Small intestine (tissue), 7 donors: ENCODE measurements around the gene FXYD7. TPM values are rescaled to one million over a fixed set of nuclear protein-coding genes. Genes with fewer than 3 reads are reported as not detected.

Experiments used
- DNase-seq, 2 donors: peaks; one replicate each; pipeline versions ENCODE4 v3.0.0 to v3.0.0-alpha.2; 2013
- FAIRE-seq: peaks from 2 replicates; lab custom pipeline; 2012; peaks lifted over from hg19 to GRCh38; lab: Jason Lieb, UNC
- H3K27ac ChIP-seq, 3 donors: one replicate each; pipeline ENCODE4 v1.5.1; 2013; ENCODE audit warnings: low read length in 2 of 3, mild to moderate bottlenecking in 2 of 3, control low read depth in 1 of 3, inconsistent platforms in 1 of 3, low read depth in 1 of 3, moderate library complexity in 1 of 3
- H3K27me3 ChIP-seq, 3 donors: one replicate each; pipeline ENCODE4 v1.6.1; 2013; ENCODE audit warnings: low read length in 3 of 3, inconsistent platforms in 1 of 3; ENCODE audit not compliant: control insufficient read depth in 3 of 3, insufficient read depth in 3 of 3
- H3K36me3 ChIP-seq, 3 donors: one replicate each; pipeline ENCODE4 v1.6.1; 2013; ENCODE audit warnings: low read length in 3 of 3, inconsistent platforms in 1 of 3, low read depth in 1 of 3, mild to moderate bottlenecking in 1 of 3, moderate library complexity in 1 of 3; ENCODE audit not compliant: control insufficient read depth in 3 of 3, insufficient read depth in 2 of 3
- H3K4me1 ChIP-seq, 3 donors: one replicate each; pipeline ENCODE4 v1.6.1; 2013; ENCODE audit warnings: low read length in 2 of 3, inconsistent platforms in 1 of 3, low read depth in 1 of 3, mild to moderate bottlenecking in 1 of 3, moderate library complexity in 1 of 3; ENCODE audit not compliant: control insufficient read depth in 3 of 3, insufficient read depth in 2 of 3
- H3K4me3 ChIP-seq, 3 donors: one replicate each; pipeline ENCODE4 v1.5.1; 2013; ENCODE audit warnings: low read length in 3 of 3, control low read depth in 1 of 3, inconsistent platforms in 1 of 3, low read depth in 1 of 3, mild to moderate bottlenecking in 1 of 3, moderate library complexity in 1 of 3
- H3K9me3 ChIP-seq, 2 donors: one replicate each; pipeline ENCODE4 v1.6.1; 2013; ENCODE audit warnings: low read depth in 1 of 2, low read length in 1 of 2; ENCODE audit not compliant: control insufficient read depth in 2 of 2, insufficient read depth in 1 of 2
- WGBS, 3 donors: extraction: QIAGEN DNeasy Blood & Tissue Kit; methylation state at CpG; one replicate each; pipeline ENCODE4 v1.1.7; 2013; 5-methylcytosine and 5-hydroxymethylcytosine counted together
- polyA plus RNA-seq, 4 donors: library from polyadenylated mRNA; stranded (reverse) in 3 of 4; unstranded in 1 of 4; fragments of 200-250 nt in 3 of 4; fragments of 120-200 nt in 1 of 4; gene quantifications; one replicate each; pipeline versions ENCODE4 v1.2.1 to v1.2.3, GENCODE V29; 2013
- donor health status: healthy with polysubstance abuse.
- donor health status: control.
- donor health status: control.
- donor health status: Bipolar disorder and iron deficiency.
- donor health status: healthy.

The FXYD7 gene
- polyA plus RNA-seq, 4 donors = 0.24 to 0.38 TPM; not detected in 2

- FAIRE-seq = no peak
- peak within 1 kb of the TSS; percentile 28 to 90 (median 67) for H3K27ac ChIP-seq
- peaks cover 0 to 22% (median 0%) of the 10 kb centered on the region in 3 donors for H3K4me1 ChIP-seq
- H3K27me3 ChIP-seq = no peaks in the 10 kb centered on the region
- peaks cover 0 to 24% (median 0%) of the 10 kb centered on the region in 3 donors for H3K36me3 ChIP-seq
- H3K9me3 ChIP-seq = no peaks in the 10 kb centered on the region
- WGBS, 3 donors = 21 to 54% (median 37%) methylated on average over 14 of the region's 14 CpGs
- peak; percentile 72 to 77 for DNase-seq
- H3K4me3 ChIP-seq = peak within 1 kb of the TSS; percentile 37 to 62 (median 41)
Measured at GRCh38 chr19:35115177-35115951, 27.7 kb upstream of the FXYD7 start, which contains the start of gene FXYD3. Gene FXYD3, plus strand, starts transcription at chr19:35115823. Its CDS starts 3,554 bp downstream, at chr19:35119377.

DNA sequence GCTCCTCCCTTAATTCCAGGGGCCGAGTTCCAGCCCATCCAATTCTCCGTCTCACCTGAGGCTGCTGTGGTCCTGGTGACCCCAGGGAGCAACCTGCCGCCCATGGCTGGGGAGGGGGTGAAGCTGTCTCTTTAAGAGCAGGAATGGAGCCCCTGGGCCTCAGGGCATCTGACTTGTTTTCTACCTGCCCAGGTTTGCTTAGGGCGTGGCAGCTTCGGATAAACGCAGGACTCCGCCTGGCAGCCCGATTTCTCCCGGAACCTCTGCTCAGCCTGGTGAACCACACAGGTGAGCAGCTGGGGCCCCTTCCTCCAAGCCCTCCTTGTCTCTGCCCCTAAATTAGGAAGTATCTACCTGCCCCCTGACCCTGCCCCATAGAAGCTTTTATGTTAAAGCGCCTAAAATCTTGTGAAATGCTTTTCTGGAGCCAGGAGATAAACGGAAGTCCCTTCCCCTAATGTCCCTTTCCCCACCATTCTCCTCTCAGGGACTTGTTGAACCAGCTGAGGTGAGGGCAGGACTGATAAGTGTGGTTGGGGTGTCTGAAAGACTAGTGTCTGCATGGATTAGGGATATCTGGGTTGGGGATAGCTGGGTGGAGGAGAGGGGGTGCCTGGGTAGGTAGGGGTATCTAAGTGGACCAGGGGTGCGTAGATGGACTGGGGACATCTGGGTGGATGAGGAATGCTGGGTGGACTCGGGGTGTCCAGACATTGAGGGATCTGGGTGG is 26.8 kb upstream of the FXYD7 start:
- H3K27ac ChIP-seq = peak overlapping the region; percentile 28 to 90 (median 67)
- no peaks in the 10 kb centered on the region for H3K9me3 ChIP-seq
- peaks cover 0 to 33% (median 0%) of the 10 kb centered on the region in 3 donors for H3K36me3 ChIP-seq
- FAIRE-seq (no peak), DNase-seq (peak; percentile 77 to 85)
- H3K27me3 ChIP-seq = no peaks in the 10 kb centered on the region
- WGBS, 3 donors = 20 to 58% (median 36%) methylated on average over 13 of the region's 13 CpGs
- peaks cover 0 to 28% (median 2%) of the 10 kb centered on the region in 3 donors for H3K4me1 ChIP-seq
- H3K4me3 ChIP-seq = peak overlapping the region; percentile 37 to 62 (median 41)

DNA sequence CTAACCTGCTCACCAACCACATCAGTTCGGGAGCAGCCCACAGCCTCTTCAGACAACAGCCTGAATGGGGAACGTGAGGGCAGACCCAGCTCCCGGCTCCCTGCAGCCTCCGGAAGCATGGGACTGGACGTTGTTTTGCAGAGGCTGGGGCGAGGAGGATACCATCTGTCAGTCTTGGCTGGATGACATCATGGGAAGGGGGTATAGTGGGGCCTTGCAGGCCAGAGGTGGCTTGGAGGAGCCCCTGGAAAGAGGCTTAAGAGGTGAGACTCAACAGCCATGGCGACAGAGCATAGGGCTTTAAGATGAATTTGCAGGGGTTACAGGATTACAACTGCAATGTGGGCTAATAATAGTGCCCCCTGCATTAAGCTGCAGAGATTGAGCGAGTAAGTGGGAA is 25.9 kb upstream of the FXYD7 start:
- H3K27ac ChIP-seq = peak overlapping the region; percentile 28 to 90 (median 65)
- H3K27me3 ChIP-seq = no peaks in the 10 kb centered on the region
- 46 to 82% (median 65%) methylated on average over 8 of the region's 8 CpGs for WGBS, 3 donors
- peaks cover 0 to 39% (median 0%) of the 10 kb centered on the region in 3 donors for H3K36me3 ChIP-seq
- FAIRE-seq (no peak), DNase-seq (no peak)
- peaks cover 0 to 31% (median 2%) of the 10 kb centered on the region in 3 donors for H3K4me1 ChIP-seq
- H3K9me3 ChIP-seq = no peaks in the 10 kb centered on the region
- peak overlapping the region; percentile 37 to 62 (median 41) for H3K4me3 ChIP-seq

DNA sequence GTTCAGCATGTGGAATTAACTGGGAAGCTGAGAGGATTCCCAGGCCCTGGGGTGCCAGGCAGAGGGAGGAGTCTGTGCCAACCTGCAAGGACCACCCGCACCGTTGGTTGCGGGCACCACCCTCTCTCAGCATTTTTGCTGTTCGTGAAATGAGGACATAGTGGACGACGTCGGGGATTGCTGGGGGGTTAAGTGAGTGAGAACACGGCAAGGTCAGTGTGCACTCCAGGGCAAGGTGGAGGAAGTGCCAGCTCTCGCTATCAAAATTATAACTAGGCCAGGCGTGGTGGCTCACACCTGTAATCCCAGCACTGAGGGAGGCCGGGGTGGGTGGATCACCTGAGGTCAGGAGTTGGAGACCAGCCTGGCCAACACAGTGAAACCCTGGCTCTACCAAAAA is 25.3 kb upstream of the FXYD7 start:
- FAIRE-seq = no peak
- peaks cover 0 to 45% (median 0%) of the 10 kb centered on the region in 3 donors for H3K36me3 ChIP-seq
- 60 to 73% (median 66%) methylated on average over 11 of the region's 11 CpGs for WGBS, 3 donors
- no peaks in the 10 kb centered on the region for H3K27me3 ChIP-seq
- no peaks in the 10 kb centered on the region for H3K9me3 ChIP-seq
- peak overlapping the region; percentile 0 to 43 (median 33) for H3K27ac ChIP-seq
- H3K4me1 ChIP-seq = peaks cover 0 to 34% (median 2%) of the 10 kb centered on the region in 3 donors
- DNase-seq = peak in 1 of 2 donors; percentile 25
- peak overlapping the region in 2 of 3 donors; percentile 37 to 62 for H3K4me3 ChIP-seq

DNA sequence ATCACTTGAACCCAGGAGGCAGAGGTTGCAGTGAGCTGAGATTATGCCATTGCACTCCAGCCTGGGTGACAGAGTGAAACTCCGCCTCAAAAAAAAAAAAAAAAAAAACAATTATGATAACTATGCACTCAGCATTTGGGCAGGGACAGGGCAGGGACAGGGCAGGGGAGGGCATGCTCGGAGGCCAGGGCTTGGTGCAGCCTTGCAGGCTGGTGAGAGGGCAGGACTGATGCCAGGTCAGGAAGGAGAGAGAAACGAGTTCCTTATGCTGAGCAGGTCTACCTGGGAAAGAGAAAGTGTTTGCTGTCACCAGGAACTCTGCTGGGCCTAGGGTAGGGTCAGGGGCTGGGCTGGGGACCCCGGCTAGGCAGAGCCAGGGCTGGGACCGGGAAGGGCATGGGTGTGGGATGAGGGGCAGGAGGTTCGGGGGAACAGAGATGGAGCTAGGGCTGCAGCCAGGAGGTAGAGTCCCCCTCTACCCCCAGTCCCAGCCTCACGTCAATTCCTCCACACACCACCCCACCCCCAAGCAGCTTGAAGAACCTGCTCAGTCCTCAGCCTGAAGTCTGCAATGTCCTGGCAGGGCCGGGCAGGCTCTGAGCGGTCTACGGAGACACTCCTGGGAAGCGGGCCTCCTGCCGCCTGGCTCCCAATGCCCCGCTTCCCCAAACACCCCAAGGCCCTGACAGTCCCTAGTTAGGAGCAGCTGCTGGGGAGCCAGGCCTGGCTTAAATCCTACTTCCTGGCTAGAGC is 24.6 kb upstream of the FXYD7 start:
- H3K4me1 ChIP-seq = peaks cover 0 to 38% (median 2%) of the 10 kb centered on the region in 3 donors
- 57 to 69% (median 58%) methylated on average over 13 of the region's 13 CpGs for WGBS, 3 donors
- peaks cover 0 to 51% (median 0%) of the 10 kb centered on the region in 3 donors for H3K36me3 ChIP-seq
- FAIRE-seq = no peak
- H3K9me3 ChIP-seq = no peaks in the 10 kb centered on the region
- peak overlapping the region in 2 of 3 donors; percentile 19 to 33 for H3K27ac ChIP-seq
- H3K27me3 ChIP-seq = no peaks in the 10 kb centered on the region
- peak in 1 of 2 donors; percentile 78 for DNase-seq
- peak overlapping the region in 1 of 3 donors; percentile 62 for H3K4me3 ChIP-seq

DNA sequence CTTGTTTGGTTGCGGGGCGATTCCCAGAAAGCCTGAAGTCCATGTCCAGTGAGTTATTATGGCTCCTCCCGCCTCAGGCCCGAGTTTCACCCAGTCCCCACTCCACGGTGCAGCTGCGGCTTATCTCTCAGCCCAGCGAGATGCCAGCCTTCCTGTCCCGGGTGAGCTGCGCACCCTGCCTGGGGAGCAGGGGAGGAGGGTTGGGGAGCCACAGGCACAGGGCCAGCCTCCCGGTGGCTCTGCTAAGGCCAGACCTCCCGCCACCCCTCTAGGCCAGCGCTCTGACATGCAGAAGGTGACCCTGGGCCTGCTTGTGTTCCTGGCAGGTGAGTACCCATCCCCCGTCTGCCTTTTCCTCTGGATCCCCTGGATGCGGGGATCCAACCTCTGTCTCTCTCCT is 24.0 kb upstream of the FXYD7 start:
- Histone ChIP-seq H3K27ac (peak overlapping the region in 1 of 3 donors; percentile 19), H3K27me3 (no peaks in the 10 kb centered on the region), H3K4me1 (peaks cover 0 to 40% (median 4%) of the 10 kb centered on the region in 3 donors), H3K9me3 (no peaks in the 10 kb centered on the region), H3K4me3 (peak overlapping the region in 1 of 3 donors; percentile 24), H3K36me3 (peaks cover 0 to 54% (median 0%) of the 10 kb centered on the region in 3 donors)
- no peak for FAIRE-seq
- no peak for DNase-seq
- 59 to 66% (median 64%) methylated on average over 13 to 14 of the region's 14 CpGs for WGBS, 3 donors

GRCh38 chr19:35119578-35120155 is 23.4 kb upstream of the FXYD7 start:
- H3K36me3 ChIP-seq = peaks cover 0 to 54% (median 0%) of the 10 kb centered on the region in 3 donors
- DNase-seq (no peak), FAIRE-seq (no peak)
- H3K9me3 ChIP-seq = no peaks in the 10 kb centered on the region
- no peak overlapping the region for H3K27ac ChIP-seq
- no peak overlapping the region for H3K4me3 ChIP-seq
- whole genome bisulfite sequencing, 3 donors = 89 to 95% (median 89%) methylated on average over 9 of the region's 9 CpGs
- H3K27me3 ChIP-seq = no peaks in the 10 kb centered on the region
- H3K4me1 ChIP-seq = peaks cover 0 to 41% (median 6%) of the 10 kb centered on the region in 3 donors
